GM19328 (cell line): ENCODE measurements around the gene COQ8A.
A peak's percentile ranks its signal among the peaks of the same experiment; 100 is the strongest.

ENCODE experiments used
- ATAC-seq: cut with Tn5 transposase; IDR thresholded peaks from one replicate; pipeline ENCODE4 v1.9.1; 2021; ENCODE audit warnings: mild to moderate bottlenecking, moderate library complexity; ENCODE audit not compliant: unreplicated experiment

The COQ8A gene

GRCh38 chr1:226940029-226940805 lies at the start of gene COQ8A:
COQ8A (plus strand) TSS chr1:226940294; CDS start chr1:226961386, 21,092 bp downstream.
- ATAC-seq: peak; percentile 96

DNA sequence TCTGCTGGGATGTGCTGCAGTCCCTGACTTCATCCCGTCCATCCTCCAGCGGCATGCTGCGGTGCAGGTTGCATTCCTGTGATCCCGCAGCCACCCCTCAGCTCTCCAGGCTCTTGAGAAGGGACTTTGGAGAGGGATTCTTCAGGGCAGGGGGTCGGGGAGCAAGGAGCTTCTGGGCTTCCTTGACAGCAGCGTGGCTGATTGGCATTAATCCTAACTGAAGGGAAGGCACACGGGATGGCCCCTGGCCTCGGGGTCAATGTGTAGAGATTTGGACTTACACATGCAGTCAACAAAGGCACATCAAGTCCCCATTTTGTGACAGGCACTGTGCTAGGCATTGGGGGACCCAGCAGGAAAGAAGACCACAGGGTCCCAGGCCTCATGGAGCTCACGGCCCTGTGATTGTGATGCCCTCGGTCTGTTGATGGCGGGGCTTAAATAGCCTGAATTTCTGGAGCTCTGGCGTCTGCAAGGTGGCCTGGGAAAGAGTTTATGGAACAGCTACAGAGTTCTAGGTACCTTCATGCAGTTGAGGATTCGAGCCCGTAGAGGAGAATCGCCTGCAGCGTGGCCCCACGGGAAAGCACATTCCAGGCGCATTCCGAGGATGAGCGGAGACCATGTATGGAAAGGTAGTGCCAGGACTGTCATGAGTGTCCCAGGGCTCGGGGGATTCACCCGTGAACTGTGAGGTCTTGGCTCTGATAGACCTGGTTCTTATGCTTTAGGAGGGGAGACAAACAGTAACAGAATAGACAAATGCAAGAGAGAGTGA lies 49.6 kb upstream of the COQ8A start:
- no peak for ATAC-seq

GRCh38 chr1:226891346-226891745 lies 48.7 kb upstream of the COQ8A start:
- ATAC-seq: no peak

- ATAC-seq: no peak
These were observed 48.1 kb upstream of the COQ8A start for GRCh38 chr1:226891846-226892523.

- no peak for ATAC-seq
These were observed 47.6 kb upstream of the COQ8A start for GRCh38 chr1:226892524-226892875.

DNA sequence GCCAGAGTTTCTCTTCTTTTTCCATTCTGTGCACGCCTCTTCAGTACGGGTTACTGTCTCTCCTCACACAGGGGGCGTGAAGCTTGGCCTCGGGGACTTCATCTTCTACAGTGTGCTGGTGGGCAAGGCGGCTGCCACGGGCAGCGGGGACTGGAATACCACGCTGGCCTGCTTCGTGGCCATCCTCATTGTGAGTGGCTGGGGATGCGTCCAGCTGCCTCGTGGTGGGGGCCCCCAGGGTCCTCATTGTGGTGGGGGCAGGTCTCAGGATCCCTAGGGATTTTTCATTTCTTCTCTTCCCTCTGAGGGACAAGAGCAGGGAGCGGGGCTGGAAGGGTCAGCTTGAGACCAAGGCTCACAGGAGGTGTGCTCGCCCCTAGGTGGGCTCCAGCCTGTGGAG lies 46.2 kb upstream of the COQ8A start:
- ATAC-seq: no peak

GRCh38 chr1:226894826-226895225 lies 45.3 kb upstream of the COQ8A start:
- ATAC-seq: no peak

- ATAC-seq: no peak
These were observed 44.5 kb upstream of the COQ8A start for GRCh38 chr1:226895644-226896043.

- no peak for ATAC-seq
These were observed 41.8 kb upstream of the COQ8A start for GRCh38 chr1:226898246-226898645.

- ATAC-seq: no peak
These were observed 38.7 kb upstream of the COQ8A start for GRCh38 chr1:226901421-226901820.

GRCh38 chr1:226902601-226903000 lies 37.5 kb upstream of the COQ8A start:
- no peak for ATAC-seq

DNA sequence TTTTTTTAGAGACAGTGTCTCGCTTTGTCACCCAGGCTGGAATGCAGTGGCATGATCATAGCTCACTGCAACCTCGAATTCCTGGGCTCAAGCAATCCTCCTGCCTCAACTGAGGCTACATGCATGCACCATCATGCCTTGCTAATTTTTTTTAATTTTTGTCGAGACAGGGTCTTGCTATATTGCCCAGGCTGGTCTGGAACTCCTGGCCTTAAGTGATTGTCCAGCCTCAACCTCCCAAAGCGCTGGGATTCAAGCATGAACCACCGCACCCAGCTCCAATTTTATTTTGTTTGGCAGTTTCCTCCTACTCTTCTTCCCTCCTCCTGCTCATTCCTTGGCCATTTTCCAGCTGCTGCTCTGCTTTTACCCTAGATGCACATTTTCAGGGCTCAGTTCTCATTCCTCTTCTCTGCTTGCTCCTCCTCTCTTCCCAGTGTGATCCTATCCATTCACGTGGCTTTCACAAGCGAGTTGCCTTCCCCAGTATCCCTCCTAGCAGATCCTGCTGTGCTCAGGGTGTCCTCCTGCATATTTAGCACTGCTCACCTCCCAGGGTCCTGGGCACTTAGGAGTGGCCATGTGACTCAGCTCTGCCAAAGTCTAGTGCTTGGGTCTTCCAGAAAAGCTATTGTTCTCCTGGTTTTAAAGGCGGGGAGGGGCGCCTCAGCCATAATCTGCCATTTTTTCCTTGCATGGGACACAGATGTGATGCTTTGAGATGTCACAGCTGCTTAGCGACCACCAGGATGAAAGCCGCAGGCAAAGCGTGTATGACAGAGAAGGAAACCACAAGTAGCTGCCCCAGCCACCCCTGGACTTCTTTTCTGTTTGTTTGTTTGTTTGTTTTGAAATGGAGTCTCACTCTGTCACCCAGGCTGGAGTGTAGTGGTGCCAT lies 36.0 kb upstream of the COQ8A start:
- no peak for ATAC-seq

DNA sequence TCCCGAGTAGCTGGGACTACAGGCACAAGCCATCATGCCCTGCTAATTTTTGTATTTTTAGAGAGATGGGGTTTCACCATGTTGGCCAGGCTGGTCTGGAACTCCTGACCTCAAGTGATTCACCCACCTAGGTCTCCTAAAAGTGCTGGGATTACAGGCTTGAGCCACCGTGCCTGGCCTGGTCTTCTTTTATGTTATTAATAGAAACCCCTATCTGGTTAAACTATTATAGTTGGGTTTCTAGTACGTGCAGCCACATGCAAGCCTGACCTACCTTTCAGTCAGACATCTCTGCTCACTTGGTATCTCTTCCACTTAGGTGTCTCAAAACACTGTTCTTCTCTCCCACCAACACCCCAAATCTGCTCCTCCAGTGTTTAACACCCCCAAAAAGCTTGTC lies 35.3 kb upstream of the COQ8A start:
- no peak for ATAC-seq

- no peak for ATAC-seq
These were observed 31.7 kb upstream of the COQ8A start for GRCh38 chr1:226908419-226908818.

DNA sequence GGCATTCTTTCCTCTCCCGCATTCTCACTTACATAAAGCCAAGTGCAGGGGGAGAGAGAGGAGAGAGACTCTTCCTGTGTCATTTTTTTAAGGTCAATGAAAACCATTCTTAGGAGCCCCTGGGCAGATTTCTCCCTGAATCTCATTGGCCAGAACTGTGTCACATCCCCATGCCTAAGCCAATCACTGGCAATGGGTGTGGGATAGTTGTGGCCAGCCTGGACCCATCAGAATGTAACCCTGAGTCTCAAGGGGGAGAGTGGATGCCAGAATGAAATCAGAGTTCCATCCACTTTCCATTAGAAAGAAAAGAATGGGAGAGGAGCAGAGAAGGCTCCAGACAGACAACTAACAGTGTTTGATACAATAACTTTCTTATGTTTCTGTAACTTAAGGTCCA lies 31.2 kb upstream of the COQ8A start:
- no peak for ATAC-seq

DNA sequence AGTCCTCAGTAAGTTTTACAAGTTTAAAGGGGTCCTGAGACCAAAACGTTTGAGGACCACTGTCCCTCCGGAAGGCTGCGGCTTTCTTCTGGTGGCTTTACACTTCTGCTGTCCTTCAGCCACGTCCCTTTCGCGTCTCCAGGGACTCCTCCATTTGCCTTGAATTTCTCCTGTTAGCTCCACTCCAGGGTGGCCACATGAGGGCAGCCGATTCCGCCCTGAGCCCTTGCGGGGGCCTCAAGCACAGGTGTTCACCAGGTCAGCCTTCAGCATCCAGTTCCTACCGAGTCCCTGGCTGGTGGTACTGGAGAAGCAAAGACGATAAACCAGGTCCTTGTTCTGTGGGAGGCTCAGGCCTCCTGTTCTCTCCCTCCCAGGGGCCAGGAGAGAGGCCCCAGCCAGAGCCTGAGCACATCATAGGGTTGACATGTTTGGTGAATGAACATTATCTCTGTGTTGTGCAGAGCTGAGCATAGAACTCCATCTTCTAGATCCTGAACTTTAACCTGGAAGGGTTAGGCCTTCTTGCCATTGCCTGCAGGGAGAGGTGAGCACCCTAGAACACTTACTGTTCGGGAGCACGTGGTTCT lies 27.4 kb upstream of the COQ8A start:
- ATAC-seq: peak; percentile 61

DNA sequence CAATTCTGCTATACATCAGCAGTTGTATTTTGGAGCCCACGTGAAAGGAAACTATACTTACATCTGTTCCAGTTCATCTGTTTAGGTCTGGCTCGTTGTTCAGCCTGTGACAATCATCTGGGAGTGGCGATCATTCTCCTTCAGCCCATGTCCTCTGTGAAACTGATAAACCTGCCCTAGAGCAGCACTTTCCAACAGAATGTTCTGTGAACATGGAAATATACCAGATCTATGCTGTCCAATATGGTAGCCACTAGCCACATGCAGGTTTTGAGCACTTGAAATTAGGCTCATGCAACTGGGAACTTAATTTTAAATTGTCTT lies 24.5 kb upstream of the COQ8A start:
- peak; percentile 10 for ATAC-seq

DNA sequence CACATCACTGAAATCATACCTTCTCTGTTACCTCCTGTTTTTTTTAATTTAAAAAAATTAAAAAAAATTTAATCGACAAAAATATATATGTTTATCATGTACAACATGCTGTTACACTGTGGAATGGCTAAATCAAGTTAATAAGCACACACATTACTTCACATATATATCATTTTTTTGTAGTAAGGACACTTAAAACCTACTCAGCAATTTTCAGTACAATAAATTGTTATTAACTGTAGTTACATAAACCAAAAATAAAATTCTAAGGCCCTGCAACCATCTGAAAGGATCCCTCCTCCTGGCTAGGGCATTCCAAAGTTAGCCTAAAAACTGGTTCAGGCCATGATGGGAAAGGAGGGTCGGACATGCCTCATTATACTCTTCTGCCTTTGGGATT lies 23.6 kb upstream of the COQ8A start:
- no peak for ATAC-seq

GRCh38 chr1:226919587-226919986 lies 20.5 kb upstream of the COQ8A start:
- ATAC-seq: no peak

GRCh38 chr1:226919995-226920394 lies 20.1 kb upstream of the COQ8A start:
- ATAC-seq: no peak
